ENCODE results near the gene ZFP92.

DNA sequence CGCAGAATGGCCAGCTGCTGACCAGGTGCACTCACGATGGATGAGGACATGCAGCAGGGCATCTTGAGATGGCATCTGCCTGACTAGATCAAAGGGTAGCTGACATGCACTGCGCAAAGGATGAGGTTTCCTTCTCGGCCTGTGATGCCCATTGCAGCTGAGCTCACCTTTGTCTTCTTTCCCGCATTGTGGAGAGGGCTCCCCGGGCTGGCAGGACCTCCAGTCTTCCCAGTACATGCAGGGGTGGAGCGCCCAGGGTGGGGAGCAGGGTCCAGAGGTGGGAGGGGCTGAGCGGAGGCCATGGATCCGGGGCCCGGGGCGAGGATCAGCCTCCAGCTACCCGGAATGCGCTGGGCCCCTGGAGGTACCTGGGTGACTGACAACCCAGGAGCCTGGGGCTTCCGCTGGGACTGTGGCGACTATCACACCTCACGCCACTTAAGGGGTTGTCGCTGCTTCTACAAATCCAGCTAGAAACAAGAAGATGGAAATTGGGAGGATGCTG is 22.6 kb downstream of the ZFP92 start:
- TF ChIP-seq, protein P1, sequence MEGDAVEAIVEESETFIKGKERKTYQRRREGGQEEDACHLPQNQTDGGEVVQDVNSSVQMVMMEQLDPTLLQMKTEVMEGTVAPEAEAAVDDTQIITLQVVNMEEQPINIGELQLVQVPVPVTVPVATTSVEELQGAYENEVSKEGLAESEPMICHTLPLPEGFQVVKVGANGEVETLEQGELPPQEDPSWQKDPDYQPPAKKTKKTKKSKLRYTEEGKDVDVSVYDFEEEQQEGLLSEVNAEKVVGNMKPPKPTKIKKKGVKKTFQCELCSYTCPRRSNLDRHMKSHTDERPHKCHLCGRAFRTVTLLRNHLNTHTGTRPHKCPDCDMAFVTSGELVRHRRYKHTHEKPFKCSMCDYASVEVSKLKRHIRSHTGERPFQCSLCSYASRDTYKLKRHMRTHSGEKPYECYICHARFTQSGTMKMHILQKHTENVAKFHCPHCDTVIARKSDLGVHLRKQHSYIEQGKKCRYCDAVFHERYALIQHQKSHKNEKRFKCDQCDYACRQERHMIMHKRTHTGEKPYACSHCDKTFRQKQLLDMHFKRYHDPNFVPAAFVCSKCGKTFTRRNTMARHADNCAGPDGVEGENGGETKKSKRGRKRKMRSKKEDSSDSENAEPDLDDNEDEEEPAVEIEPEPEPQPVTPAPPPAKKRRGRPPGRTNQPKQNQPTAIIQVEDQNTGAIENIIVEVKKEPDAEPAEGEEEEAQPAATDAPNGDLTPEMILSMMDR (IDR thresholded peaks at IDR 0.05 in 2 of 3, conservative IDR thresholded peaks at IDR 0.05 in 1 of 3; ENCODE audit: control insufficient read depth in 2 of 3, extremely low read depth in 1 of 3, insufficient read depth in 1 of 3, low read depth in 3 of 3, low read length in 3 of 3), result no peak
- TF ChIP-seq POLR2A (IDR thresholded peaks at IDR 0.05; ENCODE audit: low read depth, low read length) (no peak), JUND (IDR thresholded peaks at IDR 0.05; ENCODE audit: low read depth, low read length) (no peak), BRCA1 (IDR thresholded peaks at IDR 0.05; ENCODE audit: low read depth, low read length) (no peak)
